Measurements from ENCODE around the gene ELAVL3.
"Not testable (repeated sequence)": the region's sequence is repeated elsewhere in the genome, so short reads cannot be mapped to it uniquely, and the experiment has no call there.

Gene ELAVL3

DNA sequence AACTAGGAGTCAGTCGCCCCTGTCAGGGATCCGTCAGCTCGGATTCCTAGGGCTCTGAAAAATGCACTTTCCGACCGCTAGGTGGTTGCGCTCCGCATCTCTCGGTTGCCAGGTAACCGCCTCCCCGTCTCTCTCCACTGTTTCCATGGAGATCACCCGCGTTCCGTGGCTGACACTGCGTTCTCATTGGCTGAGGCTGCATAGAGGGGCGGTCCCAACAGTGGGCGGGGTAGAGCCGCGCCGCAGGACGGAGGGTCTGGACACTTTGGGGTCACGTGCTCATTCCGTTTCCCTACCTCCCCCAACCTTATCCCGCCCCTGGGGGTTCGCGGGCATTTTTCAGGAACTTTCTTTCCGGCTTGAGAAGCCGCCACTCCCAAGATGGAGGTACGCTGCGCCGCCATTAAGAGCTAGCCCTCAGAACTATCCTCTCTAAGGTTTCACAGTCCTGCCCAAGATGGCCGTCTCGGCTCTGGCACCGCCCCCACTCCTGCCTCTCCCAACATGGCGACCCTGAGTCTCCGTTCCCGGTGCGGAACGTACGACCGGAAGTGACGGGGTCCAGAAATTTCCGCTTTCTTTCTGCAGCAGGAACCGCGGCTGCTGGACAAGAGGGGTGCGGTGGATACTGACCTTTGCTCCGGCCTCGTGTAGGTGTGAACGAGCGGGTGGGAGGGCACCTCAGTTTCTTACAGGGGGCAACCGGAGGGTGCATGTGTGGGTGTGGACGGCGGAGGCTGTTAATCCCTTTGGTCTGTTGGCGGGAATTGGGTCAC is 45.6 kb downstream of the ELAVL3 start, which contains the start of the genes ODAD3 and PRKCSH:
ODAD3 (minus strand) TSS at position 65 of the 776 bp plus-strand sequence. CDS start 105 bp downstream, outside the sequence.
PRKCSH (plus strand) TSS at position 579 of the 776 bp plus-strand sequence. CDS start 483 bp downstream, outside the sequence.
- DNase-seq: peak; percentile 99

DNA sequence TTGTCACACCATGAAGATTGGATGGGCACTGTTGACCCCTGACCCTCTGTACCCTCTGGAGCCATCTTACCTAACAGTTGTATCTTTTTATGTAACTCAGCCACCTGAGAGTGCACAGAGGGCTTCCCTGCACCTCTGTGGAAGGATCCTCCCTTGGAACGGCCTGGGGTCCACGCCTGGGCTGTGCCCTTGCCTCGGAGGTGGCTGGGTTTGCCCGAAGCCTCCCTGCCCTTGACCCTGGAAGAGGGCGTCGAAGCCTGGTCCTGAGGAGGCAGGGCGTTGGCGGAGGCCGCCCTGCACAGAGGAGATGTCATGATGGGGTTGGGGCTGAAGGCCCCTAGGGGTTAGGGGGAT is 46.2 kb downstream of the ELAVL3 start:
- DNase-seq: no peak

DNA sequence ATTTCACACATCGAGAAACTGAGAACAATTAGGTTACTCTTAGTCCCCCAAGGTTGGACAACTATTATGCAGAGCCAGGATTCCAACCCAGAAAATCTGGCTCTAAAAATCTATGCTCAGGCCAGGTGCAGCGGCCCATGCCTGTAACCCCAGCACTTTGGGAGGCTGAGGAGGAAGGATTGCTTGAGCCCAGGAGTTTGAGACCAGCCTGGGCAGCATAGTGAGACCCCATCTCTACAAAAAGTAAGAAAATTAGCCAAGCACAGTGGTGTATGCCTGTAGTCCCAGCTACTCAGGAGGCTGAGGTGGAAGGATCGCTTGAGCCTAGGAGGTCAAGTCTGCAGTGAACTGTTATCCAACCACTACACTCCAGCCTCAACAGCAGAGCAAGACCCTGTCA is 47.3 kb downstream of the ELAVL3 start:
- DNase-seq: not testable (repeated sequence)

DNA sequence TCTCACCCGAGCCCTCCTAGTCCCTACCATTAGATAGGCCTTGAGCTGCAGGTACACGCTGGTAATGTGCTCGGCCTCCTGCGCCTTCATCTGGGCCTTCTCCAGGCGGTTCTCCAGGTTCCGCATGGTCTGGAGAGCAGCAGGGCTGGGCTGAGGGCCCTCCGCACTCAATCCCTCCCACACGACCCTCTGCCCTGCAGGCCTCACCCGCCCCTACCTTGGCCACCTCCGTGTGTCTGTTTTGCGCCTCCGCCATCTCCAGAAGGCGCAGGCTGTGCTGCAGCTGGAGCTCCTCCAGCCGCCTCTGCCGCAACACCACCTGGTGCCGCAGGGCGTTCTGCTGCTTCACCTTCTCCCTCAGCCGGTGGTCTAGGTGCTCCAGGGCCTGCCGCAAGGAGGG is 54.2 kb downstream of the ELAVL3 start:
- DNase-seq: no peak

DNA sequence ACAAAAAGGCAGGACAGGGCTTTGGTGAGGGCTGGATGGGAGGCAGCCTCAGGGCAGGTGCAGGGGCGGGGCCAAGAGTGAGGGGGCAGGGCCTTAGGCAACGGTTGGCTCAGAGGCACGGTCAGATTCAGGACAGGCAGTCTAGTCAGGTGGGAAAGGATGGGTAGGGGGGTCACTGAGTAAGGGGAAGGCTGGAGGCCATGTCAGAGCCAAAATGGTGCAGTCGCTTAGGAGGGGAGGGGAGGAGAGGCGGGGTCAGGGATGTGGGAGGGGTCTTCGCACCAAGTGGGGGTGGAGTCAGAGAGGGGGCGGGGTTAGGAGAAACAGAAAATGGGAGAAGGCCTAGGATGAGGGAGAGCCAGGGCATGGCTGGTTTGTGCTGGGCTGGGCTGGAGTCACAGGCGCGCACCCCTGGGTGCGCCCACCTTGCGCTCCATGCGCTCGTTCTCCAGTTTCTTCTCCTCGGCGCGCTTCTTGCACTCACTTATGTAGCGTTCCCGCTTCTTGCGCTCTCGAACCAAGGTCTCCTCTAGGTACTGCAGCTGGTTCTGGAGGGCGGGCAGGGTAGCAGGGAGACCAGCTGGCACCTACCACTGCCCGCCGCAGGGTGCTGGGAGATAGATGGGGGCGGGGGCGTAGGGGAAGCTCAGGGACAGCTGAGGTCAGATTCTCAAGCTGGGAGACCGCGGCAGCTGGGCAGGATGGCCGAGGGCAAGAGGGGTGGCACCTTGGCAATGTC is 55.0 kb downstream of the ELAVL3 start:
- no peak for DNase-seq

DNA sequence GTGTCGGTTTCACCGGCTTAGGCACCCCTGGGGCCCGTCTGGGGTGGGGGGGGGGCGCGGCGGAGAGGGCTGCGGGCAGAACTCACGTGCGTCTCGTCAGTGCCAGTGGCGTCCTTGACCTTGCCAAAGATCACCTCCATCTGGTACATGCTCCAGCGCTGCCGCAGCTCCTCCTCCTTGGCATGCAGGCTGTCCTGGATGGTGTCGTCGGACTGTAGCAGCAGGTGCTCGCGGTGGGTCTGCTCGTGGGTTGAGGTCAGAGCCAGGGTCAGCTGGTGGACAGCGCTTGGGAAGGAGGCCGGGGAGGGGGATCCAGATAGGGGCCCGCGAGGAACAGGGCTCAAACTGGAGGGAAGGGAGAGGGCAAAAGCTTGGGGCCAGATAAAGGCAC is 57.1 kb downstream of the ELAVL3 start:
- DNase-seq: peak in 1 of 2 donors; percentile 12

DNA sequence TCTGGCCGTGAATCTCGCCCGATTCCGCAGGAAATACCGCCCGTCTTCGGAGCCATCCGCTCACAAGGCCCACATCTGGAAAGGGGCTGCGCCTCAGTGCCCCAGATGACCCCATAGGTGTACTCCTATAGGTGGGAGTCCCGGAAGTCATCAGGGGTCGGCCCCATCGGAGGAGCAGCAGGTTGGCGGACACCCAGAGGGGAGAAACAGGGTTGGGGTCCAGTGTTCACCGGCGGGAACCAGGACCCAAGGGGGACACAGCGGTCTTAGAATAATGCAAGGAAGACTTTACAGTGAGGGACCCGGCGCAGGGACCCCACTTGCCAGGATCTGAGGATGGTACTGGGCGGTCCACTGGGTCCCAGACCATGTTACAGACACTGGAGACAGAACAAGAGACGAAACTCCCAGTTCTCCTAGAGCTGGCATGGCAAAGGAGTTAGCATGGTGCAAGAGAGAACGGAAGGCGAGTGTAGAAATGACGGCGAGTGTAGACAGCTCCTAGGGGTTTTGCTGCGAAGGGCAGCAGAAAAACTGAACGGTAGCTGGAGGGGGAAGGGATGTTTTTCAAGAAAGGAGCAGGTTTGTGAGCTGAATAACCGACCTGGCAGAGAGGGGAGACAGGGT is 57.6 kb downstream of the ELAVL3 start:
- no peak for DNase-seq

DNA sequence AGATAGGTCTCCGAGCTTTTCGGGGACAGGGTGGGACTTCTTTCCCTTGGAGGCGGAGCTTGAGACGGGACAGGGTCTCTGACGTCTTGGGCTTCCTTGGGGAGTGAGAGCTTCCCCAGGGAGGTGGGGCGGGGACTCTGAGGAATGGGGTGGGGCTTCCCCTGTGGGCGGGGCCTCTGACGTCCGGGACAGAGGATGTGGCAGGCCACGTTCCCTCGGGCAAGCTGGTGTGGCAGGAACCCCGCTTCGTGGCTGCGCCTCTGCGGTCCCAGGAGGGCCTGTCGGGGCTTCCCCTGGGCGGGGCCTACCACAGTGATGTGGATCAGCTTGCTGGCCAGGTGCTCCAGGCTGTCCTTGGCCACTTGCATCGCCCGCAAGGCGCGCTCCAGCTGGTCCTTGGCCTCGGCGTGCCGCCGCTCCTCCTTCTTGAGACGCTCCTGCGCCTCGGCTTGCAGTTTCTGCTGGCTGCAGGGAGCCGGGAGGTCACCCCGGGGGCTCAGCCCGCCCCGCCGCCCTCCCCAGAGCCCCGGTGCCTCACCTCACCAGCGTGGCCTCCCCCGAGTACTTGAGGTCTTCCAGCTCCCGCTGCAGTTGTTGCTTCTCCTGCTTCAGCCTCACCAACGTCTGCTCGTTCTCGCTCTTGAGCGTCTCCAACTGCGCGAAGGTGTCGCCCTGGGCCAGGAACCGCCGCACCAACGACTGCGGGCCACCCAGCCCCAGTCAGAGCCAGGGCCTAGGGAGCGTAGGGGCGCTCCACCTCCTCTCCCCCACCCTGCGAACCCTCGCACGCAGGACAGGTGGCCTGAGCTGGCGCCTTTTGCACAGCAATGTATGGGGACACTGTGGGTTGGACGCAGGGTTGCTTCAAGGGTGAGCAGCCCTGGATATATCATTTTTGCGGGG is 58.4 kb downstream of the ELAVL3 start:
- peak; percentile 81 to 90 for DNase-seq

DNA sequence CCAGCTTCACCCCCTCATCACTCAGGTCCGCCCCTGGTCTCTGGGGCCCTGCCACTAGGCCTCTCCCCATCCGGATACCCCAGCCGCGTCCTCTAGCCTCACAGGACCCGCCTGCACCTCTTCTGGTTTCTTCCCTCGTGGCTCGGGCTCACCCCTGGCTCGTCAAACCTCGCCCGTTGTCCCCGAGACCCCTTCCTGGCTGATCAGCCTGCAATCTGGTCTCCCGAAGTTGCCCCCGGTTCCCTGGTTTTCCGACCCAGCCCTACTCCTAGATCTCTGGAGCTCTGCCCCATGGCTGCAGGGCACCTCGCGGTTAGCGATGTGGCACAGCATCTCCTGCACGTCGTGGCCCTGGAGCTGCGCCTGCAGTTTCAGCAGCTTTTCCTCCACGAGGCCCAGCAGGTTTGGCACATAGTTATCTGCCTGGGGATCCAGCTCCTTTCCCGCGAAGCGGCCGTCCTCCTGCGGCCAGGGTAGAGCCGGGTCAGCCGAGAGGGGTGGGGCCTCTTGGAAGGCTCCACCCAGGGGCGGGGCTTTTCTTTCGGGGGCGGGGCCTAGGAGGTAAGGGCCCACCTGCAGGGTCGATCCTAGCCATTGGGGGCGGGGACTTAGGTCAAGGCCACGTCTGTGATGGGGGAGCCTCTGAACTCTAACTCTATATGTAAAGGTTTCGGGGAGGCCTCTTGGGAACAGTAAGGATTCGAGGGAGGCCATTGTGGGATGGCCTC is 59.3 kb downstream of the ELAVL3 start:
- peak; percentile 47 to 59 for DNase-seq

DNA sequence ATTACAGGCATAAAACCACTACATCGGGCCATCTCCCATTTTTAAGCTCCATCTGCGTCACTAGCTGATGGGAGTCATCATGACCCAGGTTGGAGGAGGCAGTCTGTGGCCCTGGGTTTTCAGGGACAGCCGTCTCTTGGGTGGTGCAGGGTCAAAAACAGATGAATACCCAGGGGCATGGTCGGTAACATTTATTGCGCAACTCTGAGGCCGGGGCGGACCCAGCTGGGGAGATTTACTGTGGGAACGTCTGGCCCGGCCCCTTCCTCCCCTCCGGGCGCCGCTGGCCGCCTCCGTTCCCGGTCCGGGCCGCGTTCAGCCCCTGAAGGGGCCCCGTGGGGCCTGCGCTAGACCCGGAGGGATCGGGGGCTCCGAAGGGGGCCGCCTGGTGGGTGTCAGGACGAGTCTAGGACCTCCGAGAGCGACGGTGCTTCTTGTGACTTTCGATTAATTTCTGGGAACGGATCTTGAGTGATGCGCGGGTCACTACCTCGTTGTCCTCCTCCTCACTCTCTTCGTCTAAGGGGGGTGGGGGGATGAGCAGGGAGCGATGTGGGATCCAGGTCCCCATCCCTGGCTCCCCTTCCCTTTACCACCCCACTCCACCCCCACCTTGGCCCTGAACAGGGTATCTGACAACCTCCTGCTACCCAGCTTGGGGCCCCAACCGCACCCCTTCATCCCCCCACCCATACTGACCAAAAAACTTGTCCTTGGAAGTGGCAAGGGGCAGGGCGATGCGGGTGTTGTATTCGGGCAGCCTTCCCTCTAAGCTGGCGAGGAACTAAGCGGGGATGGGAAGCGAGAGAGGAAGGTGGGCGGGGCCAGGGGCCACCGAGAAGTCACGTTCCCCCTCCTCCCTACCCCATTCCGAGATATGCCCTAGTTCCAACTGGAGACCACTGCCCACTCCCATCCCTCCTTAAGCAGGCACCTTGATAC is 60.1 kb downstream of the ELAVL3 start:
- DNase-seq: no peak

DNA sequence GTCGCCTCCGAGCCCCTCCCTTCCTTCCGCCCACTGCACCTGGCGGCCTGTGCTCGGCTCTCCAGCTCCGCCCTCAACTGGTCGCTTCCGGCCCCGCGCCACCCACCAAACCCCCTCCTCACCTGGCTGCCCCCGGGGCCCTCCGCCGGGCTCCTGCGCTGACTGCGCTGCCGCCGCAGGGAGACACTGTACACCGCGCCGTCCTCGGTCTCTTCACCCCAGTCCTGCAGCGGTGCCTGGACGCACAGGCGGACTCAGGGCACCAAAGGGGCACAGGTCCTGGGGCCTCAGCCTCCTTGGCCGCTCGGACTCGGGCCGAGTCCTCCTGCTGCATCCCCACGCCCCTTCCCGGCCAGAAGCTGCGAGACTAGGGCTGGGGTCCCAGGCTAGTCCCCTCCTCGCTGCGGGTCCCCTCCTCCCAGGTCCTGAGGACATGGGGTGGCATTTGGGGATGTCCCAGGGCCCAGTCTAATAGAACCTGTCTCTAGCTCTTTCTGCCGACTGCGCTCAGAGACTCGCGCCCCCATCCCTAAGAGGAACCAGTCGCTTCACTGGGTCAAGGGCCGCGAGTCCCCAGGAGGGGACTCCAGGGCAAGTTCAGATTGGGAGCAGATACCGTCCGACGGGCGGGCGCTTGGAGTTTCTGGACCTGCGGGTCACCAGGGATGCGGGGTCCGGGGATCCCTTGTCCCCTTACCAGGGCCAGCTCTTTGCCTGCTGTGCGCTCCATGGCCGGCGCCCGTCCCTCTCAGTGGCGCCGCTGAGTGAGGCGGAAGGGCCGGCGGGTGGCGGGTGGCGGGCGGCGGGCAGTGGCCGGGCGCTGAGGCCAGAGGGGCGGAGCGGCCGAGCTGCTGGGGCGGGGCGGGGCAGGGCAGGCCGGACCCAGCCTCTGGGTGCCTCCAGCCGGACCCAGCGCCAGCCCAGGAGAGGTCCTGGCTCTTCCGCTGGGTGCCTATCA is 62.0 kb downstream of the ELAVL3 start, which contains the start of gene RGL3:
RGL3 (minus strand) TSS at position 766 of the 958 bp plus-strand sequence; CDS start at position 730, 36 bp downstream.
- peak in 1 of 2 donors; percentile 30 for DNase-seq

DNA sequence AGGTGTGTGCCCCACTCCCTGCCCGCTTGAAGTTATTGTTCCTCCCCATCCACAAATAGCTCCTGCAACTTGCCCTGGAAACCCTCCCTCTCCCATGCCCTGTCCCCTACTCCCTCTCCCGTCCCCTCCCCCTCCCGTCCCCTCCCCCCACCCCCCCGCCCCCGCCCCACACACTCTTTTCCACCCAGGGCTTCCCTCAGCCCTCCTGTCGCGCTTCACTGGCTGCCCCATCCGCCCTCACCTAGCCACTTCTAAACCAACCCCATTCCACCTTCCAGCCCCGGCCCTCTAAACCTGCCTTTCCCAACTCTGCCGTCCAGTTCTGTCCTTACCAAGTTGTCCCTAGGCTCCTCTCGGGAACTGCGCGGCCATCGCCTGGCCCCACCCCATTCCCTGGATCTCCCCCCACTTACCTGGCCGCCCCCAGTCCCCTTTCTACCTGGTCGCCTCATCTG is 62.7 kb downstream of the ELAVL3 start:
- DNase-seq: no peak

DNA sequence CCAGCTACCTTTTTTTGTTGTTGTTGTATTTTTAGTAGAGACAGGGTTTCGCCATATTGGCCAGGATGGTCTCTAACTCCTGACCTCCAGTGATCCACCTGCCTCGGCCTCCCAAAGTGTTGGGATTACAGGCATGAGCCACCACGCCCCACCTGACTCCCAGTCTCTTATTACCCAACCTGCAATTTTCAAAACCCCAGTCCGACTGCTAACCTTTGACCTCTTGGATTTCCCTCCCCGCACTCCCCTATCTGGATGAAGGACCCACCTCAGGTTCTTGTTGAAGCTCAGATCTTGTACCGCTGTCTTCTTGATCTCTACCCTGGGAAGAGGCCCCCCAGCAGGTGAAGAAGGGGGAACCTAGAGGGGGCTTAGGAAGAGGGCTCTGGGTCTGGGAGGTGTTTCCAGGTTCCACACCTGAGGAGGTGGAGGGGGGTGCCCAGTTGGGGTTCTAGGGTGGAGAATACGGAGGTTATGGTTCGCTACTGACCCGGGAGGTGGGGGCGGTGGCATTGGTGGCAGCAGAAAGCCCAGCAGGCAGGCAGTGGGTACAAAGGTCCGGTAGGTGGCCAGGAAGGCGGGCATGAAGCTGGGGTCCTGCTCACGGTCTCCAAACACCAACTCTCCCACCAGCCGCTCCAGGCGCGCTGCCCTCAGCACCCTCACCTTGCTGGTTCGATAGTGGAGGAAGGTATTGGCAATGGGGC is 64.3 kb downstream of the ELAVL3 start:
- no peak for DNase-seq

DNA sequence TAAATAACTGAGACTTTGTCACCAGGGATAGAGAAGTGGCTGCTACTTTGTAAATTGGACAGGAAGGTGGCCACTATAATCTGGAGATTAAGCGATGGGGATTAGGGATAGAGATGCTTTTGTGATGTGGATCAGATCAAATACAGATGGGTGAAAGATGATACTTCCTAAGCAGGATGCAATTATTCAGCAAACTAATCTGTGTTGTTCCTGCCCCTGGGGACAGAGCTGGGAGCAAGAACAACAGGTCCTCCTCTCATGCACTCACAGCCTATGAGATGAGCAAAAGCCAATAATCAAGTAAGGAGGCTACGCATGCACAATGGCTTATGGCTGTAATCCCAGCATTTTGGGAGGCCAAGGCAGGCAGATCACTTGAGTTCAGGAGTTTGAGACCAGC is 66.3 kb downstream of the ELAVL3 start:
- DNase-seq: no peak

DNA sequence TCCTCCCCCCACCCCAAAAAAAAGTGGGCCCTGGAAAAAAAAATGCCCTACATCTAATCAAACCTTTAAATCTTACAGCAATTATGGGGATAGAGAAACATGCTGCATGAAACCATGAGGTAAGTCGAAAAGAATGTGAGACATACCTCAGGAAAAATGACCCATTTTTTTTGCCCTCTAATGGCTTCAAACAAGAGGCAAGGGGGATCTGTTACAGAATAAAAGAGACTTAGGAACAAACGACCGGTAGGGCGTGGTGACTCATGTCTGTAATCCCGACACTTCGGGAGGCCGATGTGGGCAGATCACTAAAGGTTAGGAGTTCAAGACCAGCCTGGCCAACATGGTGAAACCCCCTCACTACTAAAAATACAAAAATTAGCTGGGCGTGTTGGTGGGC is 70.2 kb downstream of the ELAVL3 start:
- DNase-seq: no peak

DNA sequence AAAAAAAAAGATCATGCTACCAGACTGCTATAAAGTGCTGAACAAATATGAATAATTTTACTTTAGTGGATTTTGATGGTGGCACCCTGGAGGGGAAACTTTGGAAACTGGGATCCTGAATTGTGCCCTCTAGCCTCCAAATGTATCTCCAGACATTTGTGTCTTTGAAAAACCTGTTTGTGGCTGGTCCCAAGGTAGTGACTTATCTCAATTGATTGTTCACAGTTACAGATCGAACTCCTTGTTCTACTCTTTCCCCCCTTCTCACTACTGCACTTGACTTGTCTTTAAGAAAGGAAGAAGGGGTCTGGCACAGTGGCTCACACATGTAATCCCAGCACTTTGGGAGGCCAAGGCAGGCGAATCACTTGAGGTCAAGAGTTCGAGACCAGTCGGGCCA is 72.3 kb downstream of the ELAVL3 start:
- DNase-seq: no peak

DNA sequence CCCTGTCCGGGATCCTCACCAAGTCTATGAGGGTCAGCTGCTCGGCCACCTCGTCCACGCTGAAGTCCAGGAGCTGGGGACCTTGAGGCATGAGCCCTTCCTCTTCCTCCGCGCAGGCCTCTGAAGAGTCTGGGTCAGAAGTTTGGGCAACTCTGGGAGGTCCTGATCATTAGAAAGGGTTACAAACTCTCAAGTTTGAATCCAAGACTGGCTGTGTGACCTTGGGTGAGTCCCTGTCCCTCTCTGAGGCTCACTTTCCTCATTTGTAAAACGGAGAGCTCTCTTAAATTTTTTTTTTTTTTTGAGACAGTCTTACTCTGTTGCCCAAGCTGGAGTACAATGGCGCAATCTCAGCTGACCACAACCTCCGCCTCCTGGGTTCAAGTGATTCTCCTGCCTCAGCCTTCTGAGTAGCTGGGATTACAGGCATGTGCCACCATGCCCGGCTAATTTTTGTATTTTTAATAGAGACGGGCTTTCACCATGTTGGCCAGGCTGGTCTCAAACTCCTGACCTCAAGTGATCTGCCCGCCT is 74.1 kb downstream of the ELAVL3 start:
- DNase-seq: not testable (repeated sequence)
